MM.1S (cell line): ENCODE results near the gene ADAMTS13.

ENCODE experiments used
- DNase-seq: peaks from one replicate; pipeline ENCODE4 v3.0.0-alpha.2; 2015
- H2AFZ ChIP-seq: fragments of 300-600 bp; sonication (generic); 2 replicates; pipeline ENCODE4 v1.6.0; 2016; ENCODE audit warnings: antibody characterized with exemption, low read length
- H3F3A ChIP-seq: fragments of 300-600 bp; sonication (generic); 2 replicates; pipeline ENCODE4 v1.6.1; 2016; ENCODE audit warnings: mild to moderate bottlenecking, antibody characterized with exemption, low read length, moderate library complexity, mixed read lengths; ENCODE audit not compliant: insufficient read depth
- H3K27ac ChIP-seq: fragments of 300-600 bp; sonication (generic); 2 replicates; pipeline ENCODE4 v1.5.1; 2016; ENCODE audit warnings: mild to moderate bottlenecking, low read length
- H3K27me3 ChIP-seq: fragments of 300-600 bp; sonication (generic); replicated peaks from 2 replicates; pipeline ENCODE4 v1.6.0; 2016; ENCODE audit warnings: low read length; ENCODE audit not compliant: insufficient read depth
- H3K36me3 ChIP-seq: fragments of 300-600 bp; sonication (generic); replicated peaks from 2 replicates; pipeline ENCODE4 v1.6.1; 2016; ENCODE audit warnings: mild to moderate bottlenecking, low read length, mixed read lengths; ENCODE audit not compliant: insufficient read depth
- H3K4me1 ChIP-seq: fragments of 300-600 bp; sonication (generic); 2 replicates; pipeline ENCODE4 v1.6.1; 2016; ENCODE audit warnings: low read length, mixed read lengths
- H3K4me2 ChIP-seq: fragments of 300-600 bp; sonication (generic); 2 replicates; pipeline ENCODE4 v1.6.0; 2016; ENCODE audit warnings: low read depth, low read length
- H3K4me3 ChIP-seq: fragments of 300-600 bp; sonication (generic); 2 replicates; pipeline ENCODE4 v1.5.1; 2016; ENCODE audit warnings: low read length, mixed read lengths
- H3K79me2 ChIP-seq: fragments of 300-600 bp; sonication (generic); 2 replicates; pipeline ENCODE4 v1.6.1; 2016; ENCODE audit warnings: mixed run types, low read length, mixed read lengths
- H3K9ac ChIP-seq: fragments of 300-600 bp; sonication (generic); 2 replicates; pipeline ENCODE4 v1.6.1; 2016; ENCODE audit warnings: low read length, mixed read lengths
- H3K9me2 ChIP-seq: fragments of 300-600 bp; sonication (generic); replicated peaks from 2 replicates; pipeline ENCODE4 v1.6.1; 2016; ENCODE audit warnings: mild to moderate bottlenecking, low read length, mixed read lengths; ENCODE audit not compliant: insufficient read depth
- H3K9me3 ChIP-seq: fragments of 300-600 bp; sonication (generic); replicated peaks from 2 replicates; pipeline ENCODE4 v1.6.1; 2016; ENCODE audit warnings: mild to moderate bottlenecking, low read length, mixed read lengths; ENCODE audit not compliant: insufficient read depth
- H4K20me1 ChIP-seq: fragments of 300-600 bp; sonication (generic); 2 replicates; pipeline ENCODE4 v1.6.1; 2016; ENCODE audit warnings: mild to moderate bottlenecking, low read length, moderate library complexity, mixed read lengths; ENCODE audit not compliant: insufficient read depth
- EZH2 ChIP-seq: fragments of 300-600 bp; sonication (generic); optimal IDR thresholded peaks from 2 replicates; pipeline ENCODE3; 2017; ENCODE audit warnings: low read depth, mild to moderate bottlenecking, antibody characterized with exemption, low read length, mixed read lengths
- EZH2phosphoT487 ChIP-seq: fragments of 300-600 bp; sonication (generic); IDR thresholded peaks from 2 replicates; pipeline ENCODE4 v1.6.1; 2018; ENCODE audit warnings: antibody characterized with exemption, low read length
- TF ChIP-seq, protein P1 (sequence below): fragments of 300-600 bp; sonication (generic); IDR thresholded peaks from 2 replicates; pipeline ENCODE4 v1.5.1; 2016; ENCODE audit warnings: antibody characterized with exemption, low read length, mixed read lengths

The ADAMTS13 gene

DNA sequence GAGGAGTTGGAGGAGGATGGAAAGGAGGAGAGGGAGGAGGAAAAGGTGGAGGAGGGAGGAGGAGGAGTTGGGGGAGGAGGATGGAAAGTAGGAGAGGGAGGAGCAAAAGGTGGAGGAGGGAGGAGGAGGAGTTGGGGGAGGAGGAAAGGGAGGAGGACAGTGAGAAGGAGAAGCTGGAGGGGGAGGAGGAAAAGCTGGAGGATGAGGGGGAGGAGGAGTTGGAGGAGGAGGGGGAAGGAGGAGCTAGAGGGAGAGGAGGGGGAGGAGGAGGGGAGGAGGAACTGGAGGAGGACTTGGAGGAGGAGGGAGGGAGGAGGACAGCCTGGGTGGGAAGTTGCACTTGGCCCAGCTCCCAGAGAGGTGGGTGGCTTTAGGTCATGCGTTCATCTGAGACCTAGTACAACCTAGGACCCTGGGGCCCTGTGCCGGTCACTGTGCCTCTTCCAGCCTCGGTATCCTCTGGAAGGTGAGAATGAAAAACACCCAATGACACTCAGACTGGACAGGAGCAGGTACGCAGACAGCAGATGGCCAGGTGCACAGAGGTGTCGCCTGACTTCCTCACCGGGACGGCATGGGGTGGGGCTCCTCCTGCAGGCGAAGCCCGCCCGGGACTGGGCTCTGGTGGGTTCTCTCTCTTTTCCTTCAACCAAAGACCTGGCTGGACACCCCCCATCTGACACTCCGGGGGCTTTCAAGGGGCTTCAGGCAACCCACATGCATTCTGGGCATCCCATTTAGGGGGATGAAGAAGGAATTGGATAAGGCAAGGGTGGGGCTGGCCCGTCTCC is 68.9 kb downstream of the ADAMTS13 start:
- Histone ChIP-seq H3K79me2 (no peaks in the 10 kb centered on the region), H3K36me3 (no peaks in the 10 kb centered on the region), H3K4me3 (no peak overlapping the region), H3K4me1 (no peaks in the 10 kb centered on the region), H3K27ac (no peak overlapping the region), H3K9me3 (no peaks in the 10 kb centered on the region), H3K4me2 (no peak overlapping the region), H2AFZ (no peak overlapping the region), H3K27me3 (peaks cover 96% of the 10 kb centered on the region), H3K9me2 (no peaks in the 10 kb centered on the region), H3K9ac (no peak overlapping the region), H4K20me1 (no peaks in the 10 kb centered on the region), H3F3A (no peaks in the 10 kb centered on the region)
- no peak for TF ChIP-seq EZH2phosphoT487
- TF ChIP-seq EZH2, result no peak
- TF ChIP-seq, protein P1, sequence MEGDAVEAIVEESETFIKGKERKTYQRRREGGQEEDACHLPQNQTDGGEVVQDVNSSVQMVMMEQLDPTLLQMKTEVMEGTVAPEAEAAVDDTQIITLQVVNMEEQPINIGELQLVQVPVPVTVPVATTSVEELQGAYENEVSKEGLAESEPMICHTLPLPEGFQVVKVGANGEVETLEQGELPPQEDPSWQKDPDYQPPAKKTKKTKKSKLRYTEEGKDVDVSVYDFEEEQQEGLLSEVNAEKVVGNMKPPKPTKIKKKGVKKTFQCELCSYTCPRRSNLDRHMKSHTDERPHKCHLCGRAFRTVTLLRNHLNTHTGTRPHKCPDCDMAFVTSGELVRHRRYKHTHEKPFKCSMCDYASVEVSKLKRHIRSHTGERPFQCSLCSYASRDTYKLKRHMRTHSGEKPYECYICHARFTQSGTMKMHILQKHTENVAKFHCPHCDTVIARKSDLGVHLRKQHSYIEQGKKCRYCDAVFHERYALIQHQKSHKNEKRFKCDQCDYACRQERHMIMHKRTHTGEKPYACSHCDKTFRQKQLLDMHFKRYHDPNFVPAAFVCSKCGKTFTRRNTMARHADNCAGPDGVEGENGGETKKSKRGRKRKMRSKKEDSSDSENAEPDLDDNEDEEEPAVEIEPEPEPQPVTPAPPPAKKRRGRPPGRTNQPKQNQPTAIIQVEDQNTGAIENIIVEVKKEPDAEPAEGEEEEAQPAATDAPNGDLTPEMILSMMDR, result no peak
- DNase-seq, result no peak

DNA sequence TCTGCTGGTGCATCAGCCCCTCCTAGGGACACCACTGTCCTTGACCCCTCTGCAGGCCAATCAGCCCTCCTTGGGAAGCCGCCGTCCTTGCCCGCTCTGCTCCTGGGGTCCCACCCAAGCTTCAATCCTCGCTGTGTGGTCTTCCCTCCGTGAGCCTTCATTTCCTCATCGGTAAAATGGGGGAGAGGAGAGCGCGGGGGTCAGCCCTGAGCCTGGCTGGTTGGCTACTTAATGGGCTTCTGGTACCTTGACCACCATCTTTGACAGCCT is 69.4 kb downstream of the ADAMTS13 start:
- no peaks in the 10 kb centered on the region for H4K20me1 ChIP-seq
- no peak overlapping the region for H3K27ac ChIP-seq
- H3K79me2 ChIP-seq, result no peaks in the 10 kb centered on the region
- H3K9me2 ChIP-seq, result no peaks in the 10 kb centered on the region
- no peaks in the 10 kb centered on the region for H3K4me1 ChIP-seq
- no peaks in the 10 kb centered on the region for H3K9me3 ChIP-seq
- H2AFZ ChIP-seq, result no peak overlapping the region
- DNase-seq, result no peak
- no peaks in the 10 kb centered on the region for H3F3A ChIP-seq
- TF ChIP-seq EZH2phosphoT487 (no peak), EZH2 (no peak)
- TF ChIP-seq, protein P1, result no peak
- no peak overlapping the region for H3K4me3 ChIP-seq
- H3K4me2 ChIP-seq, result no peak overlapping the region
- peaks cover 99% of the 10 kb centered on the region for H3K27me3 ChIP-seq
- H3K36me3 ChIP-seq, result no peaks in the 10 kb centered on the region
- H3K9ac ChIP-seq, result no peak overlapping the region

DNA sequence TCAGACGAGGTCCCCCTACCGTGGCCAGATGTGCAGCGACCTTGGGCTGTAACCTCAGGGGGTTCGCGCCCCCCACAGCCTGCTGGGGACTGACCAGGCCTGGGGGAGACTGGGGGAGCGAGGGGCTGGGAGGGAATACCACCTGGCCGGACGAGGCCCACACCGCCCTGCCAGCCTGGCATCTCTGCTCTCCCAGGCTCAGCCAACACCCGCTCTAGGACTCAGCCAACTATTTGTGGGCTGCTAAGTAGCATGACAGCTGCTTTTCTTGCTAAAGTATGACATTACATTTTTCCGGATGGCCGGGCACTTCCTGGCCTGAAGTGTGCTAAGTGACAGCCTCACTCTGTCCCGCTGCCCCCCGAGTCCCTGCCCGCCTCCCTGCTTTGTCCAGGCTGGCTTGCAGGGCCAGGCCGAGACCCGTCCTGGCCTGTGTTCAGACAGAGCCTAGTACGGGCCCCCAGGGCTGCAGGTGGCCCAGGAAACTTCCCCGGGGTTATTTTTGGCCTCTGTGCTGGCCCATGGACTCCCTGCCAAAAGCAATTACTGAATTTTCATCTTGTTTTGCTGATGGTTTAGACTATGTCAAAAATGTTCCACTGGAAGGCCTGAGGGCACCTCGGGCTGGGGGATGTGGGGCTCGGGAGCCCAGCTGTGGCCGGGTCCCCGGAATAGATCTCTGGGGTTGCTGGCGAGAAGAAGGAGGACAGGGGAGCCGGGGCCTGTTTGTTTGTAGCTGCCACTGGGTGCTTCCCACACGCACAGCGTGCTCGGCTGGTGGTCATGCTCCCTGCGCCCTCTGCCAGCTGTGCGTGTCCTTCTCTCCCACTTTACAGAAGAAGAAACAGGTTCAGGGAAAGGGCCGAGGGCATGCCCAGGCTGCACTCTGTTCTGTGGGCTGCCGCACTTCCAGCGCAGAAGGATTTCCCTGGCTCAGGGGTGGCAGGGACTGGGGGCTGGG is 70.2 kb downstream of the ADAMTS13 start:
- H4K20me1 ChIP-seq, result no peaks in the 10 kb centered on the region
- H3K27ac ChIP-seq, result no peak overlapping the region
- no peaks in the 10 kb centered on the region for H3K79me2 ChIP-seq
- H3F3A ChIP-seq, result no peaks in the 10 kb centered on the region
- no peak overlapping the region for H3K4me3 ChIP-seq
- no peak overlapping the region for H3K9ac ChIP-seq
- no peaks in the 10 kb centered on the region for H3K36me3 ChIP-seq
- no peaks in the 10 kb centered on the region for H3K9me3 ChIP-seq
- DNase-seq, result no peak
- H3K4me2 ChIP-seq, result no peak overlapping the region
- peaks cover 100% of the 10 kb centered on the region for H3K27me3 ChIP-seq
- TF ChIP-seq, protein P1, result no peak
- no peak for TF ChIP-seq EZH2
- no peak for TF ChIP-seq EZH2phosphoT487
- H2AFZ ChIP-seq, result no peak overlapping the region
- H3K9me2 ChIP-seq, result no peaks in the 10 kb centered on the region
- H3K4me1 ChIP-seq, result no peaks in the 10 kb centered on the region
